HepG2 (cell line): Measurements from ENCODE around the gene MTREX.

Experiments used
- KDM6A ChIP-seq: IDR thresholded peaks from 2 replicates; pipeline ENCODE4 v1.6.1; 2016; ENCODE audit warnings: low read depth
- MAFK ChIP-seq, 2 experiments: IDR thresholded peaks in 1 of 2; conservative IDR thresholded peaks in 1 of 2; 2 replicates each; pipeline ENCODE4 v1.6.1; 2011; ENCODE audit warnings: improper control_type of control experiment in 2 of 2, low read length in 2 of 2

DNA sequence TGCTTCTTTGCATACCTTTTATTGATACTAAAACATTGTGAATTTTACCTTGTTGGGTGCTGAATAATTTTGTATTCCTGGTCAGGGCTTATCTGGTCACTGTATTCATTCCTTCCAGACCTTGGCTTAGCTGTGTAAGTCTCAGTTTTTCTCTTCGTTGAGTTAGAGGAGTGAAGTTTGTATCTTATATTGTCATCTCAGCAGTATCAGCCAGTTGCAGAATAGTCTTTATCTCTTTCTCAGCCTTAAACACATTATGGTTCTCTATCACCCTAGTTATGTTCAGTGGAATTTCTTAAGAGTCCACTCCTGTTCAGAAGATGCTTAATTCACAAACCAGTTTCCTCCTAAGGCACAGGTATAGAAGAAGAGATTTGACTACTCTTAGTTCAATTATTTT is 25.2 kb downstream of the MTREX start:
- peak; percentile 42 to 49; a peak in 2 of 4 replicates for TF ChIP-seq MAFK (conservative IDR thresholded peaks at IDR 0.05 in 1 of 2, IDR thresholded peaks at IDR 0.05 in 1 of 2; ENCODE audit: low read length in 2 of 2)
- TF ChIP-seq KDM6A (CRISPR knock-in tag): no peak
